Frontal cortex (tissue), 4 donors: ENCODE data around the gene CACNG3. TPM values are rescaled to one million over a fixed set of nuclear protein-coding genes. Genes with fewer than 3 reads are reported as not detected.
A peak's percentile ranks its signal among the peaks of the same experiment; 100 is the strongest.
"Not testable (repeated sequence)": the region's sequence is repeated elsewhere in the genome, so short reads cannot be mapped to it uniquely, and the experiment has no call there.

Source experiments
- DNase-seq, 2 donors: peaks; one replicate each; pipeline ENCODE4 v3.0.0; 2012; ENCODE audit warnings: low spot score in 2 of 2
- FAIRE-seq: peaks from 2 replicates; lab custom pipeline; 2012; peaks lifted over from hg19 to GRCh38; lab: Jason Lieb, UNC
- total RNA-seq: library from RNA; depleted of rRNA; stranded (reverse); fragments of >200 nt; gene quantifications from one replicate; pipeline ENCODE4 v1.2.3, GENCODE V29; 2014
- donor health status: control.
- donor health status: control.
- donor health status: control.

Gene CACNG3
- 3.3 TPM for total RNA-seq

- FAIRE-seq = no peak
These were observed at the start of gene CACNG3 for GRCh38 chr16:24255456-24256371. CACNG3 (plus strand) TSS chr16:24256335; CDS start chr16:24256755, 420 bp downstream.

GRCh38 chr16:24206926-24207325 lies 49.2 kb upstream of the CACNG3 start:
- no peak for DNase-seq
- no peak for FAIRE-seq

More at GRCh38 chr16:24255456-24256371, at the start of gene CACNG3:
- DNase-seq = peak; percentile 38 to 55

GRCh38 chr16:24208710-24209109 lies 47.4 kb upstream of the CACNG3 start:
- FAIRE-seq = peak; percentile 37
- DNase-seq = peak; percentile 34 to 49

GRCh38 chr16:24214992-24215391 lies 41.1 kb upstream of the CACNG3 start:
- FAIRE-seq = no peak

GRCh38 chr16:24216961-24217360 lies 39.2 kb upstream of the CACNG3 start:
- DNase-seq = no peak
- no peak for FAIRE-seq

More at GRCh38 chr16:24214992-24215391, 41.1 kb upstream of the CACNG3 start:
- DNase-seq = no peak

- no peak for DNase-seq
- FAIRE-seq = no peak
These were observed 38.7 kb upstream of the CACNG3 start for GRCh38 chr16:24217461-24217860.

GRCh38 chr16:24218299-24218698 lies 37.8 kb upstream of the CACNG3 start:
- FAIRE-seq (no peak), DNase-seq (no peak)

GRCh38 chr16:24221219-24221618 lies 34.9 kb upstream of the CACNG3 start:
- FAIRE-seq (no peak), DNase-seq (no peak)

GRCh38 chr16:24228514-24228913 lies 27.6 kb upstream of the CACNG3 start:
- no peak for DNase-seq

GRCh38 chr16:24232936-24233335 lies 23.2 kb upstream of the CACNG3 start:
- FAIRE-seq (no peak), DNase-seq (no peak)

More at GRCh38 chr16:24228514-24228913, 27.6 kb upstream of the CACNG3 start:
- no peak for FAIRE-seq

GRCh38 chr16:24234737-24235136 lies 21.4 kb upstream of the CACNG3 start:
- DNase-seq = no peak
- FAIRE-seq = no peak

- no peak for FAIRE-seq
- no peak for DNase-seq
These were observed 20.3 kb upstream of the CACNG3 start for GRCh38 chr16:24235806-24236205.

GRCh38 chr16:24238846-24239245 lies 17.3 kb upstream of the CACNG3 start:
- FAIRE-seq, DNase-seq: not testable (repeated sequence)

GRCh38 chr16:24246911-24247607 lies 9.1 kb upstream of the CACNG3 start:
- DNase-seq (no peak), FAIRE-seq (no peak)

- no peak for FAIRE-seq
- DNase-seq = peak; percentile 41 to 51
These were observed 2.9 kb upstream of the CACNG3 start for GRCh38 chr16:24253192-24253591.

GRCh38 chr16:24257958-24258357 lies 1.8 kb downstream of the CACNG3 start:
- DNase-seq (no peak), FAIRE-seq (no peak)

GRCh38 chr16:24258791-24259190 lies 2.7 kb downstream of the CACNG3 start:
- no peak for DNase-seq
- FAIRE-seq = no peak

- no peak for DNase-seq
These were observed 6.7 kb downstream of the CACNG3 start for GRCh38 chr16:24262816-24263215.

GRCh38 chr16:24270721-24271442 lies 14.7 kb downstream of the CACNG3 start:
- FAIRE-seq (no peak), DNase-seq (no peak)

More at GRCh38 chr16:24262816-24263215, 6.7 kb downstream of the CACNG3 start:
- FAIRE-seq = no peak

GRCh38 chr16:24272379-24272778 lies 16.2 kb downstream of the CACNG3 start:
- FAIRE-seq (peak; percentile 62), DNase-seq (no peak)
